SK-N-SH treated with all-trans-retinoic acid at 6 μM for 48 hours (cell line): Measurements from ENCODE around the gene USP24.

Experiments used
- ATAC-seq: fragments of 200-7000 bp; cut with Tn5 transposase; 3 replicates; pipeline ENCODE4 v1.9.1; 2020; ENCODE audit warnings: mild to moderate bottlenecking, moderate library complexity
- ARNTL ChIP-seq: fragments of 450-650 bp; formaldehyde crosslinking; IDR thresholded peaks from 2 replicates; pipeline ENCODE4 v1.5.0; 2020; ENCODE audit warnings: low read depth, mild to moderate bottlenecking, moderate library complexity, borderline replicate concordance
- BACH2 ChIP-seq: fragments of 250-450 bp; sonication (Bioruptor Pico); IDR thresholded peaks from 2 replicates; pipeline ENCODE4 v1.9.0; 2021; ENCODE audit warnings: mild to moderate bottlenecking, borderline replicate concordance
- CSDC2 ChIP-seq: fragments of 250-450 bp; sonication (Bioruptor Pico); IDR thresholded peaks from 2 replicates; pipeline ENCODE4 v1.5.0; 2020; ENCODE audit warnings: mild to moderate bottlenecking, moderate library complexity
- CSRNP3 ChIP-seq: fragments of 250-450 bp; sonication (Bioruptor Pico); IDR thresholded peaks from 2 replicates; pipeline ENCODE4 v1.5.1; 2021; ENCODE audit warnings: mild to moderate bottlenecking, moderate library complexity
- ESRRG ChIP-seq: fragments of 250-450 bp; sonication (Bioruptor Pico); IDR thresholded peaks from 2 replicates; pipeline ENCODE4 v1.6.1; 2021; ENCODE audit warnings: mild to moderate bottlenecking
- GLIS3 ChIP-seq: fragments of 250-450 bp; sonication (Bioruptor Pico); IDR thresholded peaks from 2 replicates; pipeline ENCODE4 v1.5.0; 2020; ENCODE audit warnings: mild to moderate bottlenecking, moderate library complexity
- ISL1 ChIP-seq: fragments of 250-450 bp; sonication (Bioruptor Pico); IDR thresholded peaks from 2 replicates; pipeline ENCODE4 v2.1.2; 2022; ENCODE audit warnings: mild to moderate bottlenecking, moderate library complexity
- OSR1 ChIP-seq: fragments of 250-450 bp; sonication (Bioruptor Pico); IDR thresholded peaks from 2 replicates; pipeline ENCODE4 v1.8.0; 2022; ENCODE audit warnings: moderate library complexity, mild to moderate bottlenecking, inconsistent platforms
- PATZ1 ChIP-seq: fragments of 250-450 bp; sonication (Bioruptor Pico); IDR thresholded peaks from 2 replicates; pipeline ENCODE4 v1.8.0; 2020; ENCODE audit warnings: mild to moderate bottlenecking, moderate library complexity, borderline replicate concordance
- POU6F1 ChIP-seq: fragments of 250-450 bp; sonication (Bioruptor Pico); IDR thresholded peaks from 2 replicates; pipeline ENCODE4 v1.8.0; 2021; ENCODE audit warnings: low read depth, mild to moderate bottlenecking, moderate library complexity, borderline replicate concordance
- PPARA ChIP-seq: fragments of 250-450 bp; sonication (Bioruptor Pico); IDR thresholded peaks from 2 replicates; pipeline ENCODE4 v1.5.0; 2020; ENCODE audit warnings: mild to moderate bottlenecking, borderline replicate concordance
- RARB ChIP-seq: fragments of 250-450 bp; sonication (Bioruptor Pico); IDR thresholded peaks from 2 replicates; pipeline ENCODE4 v1.8.0; 2021; ENCODE audit warnings: mild to moderate bottlenecking, moderate library complexity
- SNAI2 ChIP-seq: fragments of 250-450 bp; sonication (Bioruptor Pico); IDR thresholded peaks from 2 replicates; pipeline ENCODE4 v1.5.0; 2020; ENCODE audit warnings: mild to moderate bottlenecking, moderate library complexity
- TCF4 ChIP-seq: fragments of 250-450 bp; sonication (Bioruptor Pico); IDR thresholded peaks from 2 replicates; pipeline ENCODE4 v1.8.0; 2021; ENCODE audit warnings: mild to moderate bottlenecking, moderate library complexity, borderline replicate concordance
- TOX ChIP-seq: fragments of 250-450 bp; sonication (Bioruptor Pico); IDR thresholded peaks from 2 replicates; pipeline ENCODE4 v1.8.0; 2021; ENCODE audit warnings: mild to moderate bottlenecking, moderate library complexity, borderline replicate concordance
- TSHZ2 ChIP-seq: fragments of 250-450 bp; sonication (Bioruptor Pico); IDR thresholded peaks from 2 replicates; pipeline ENCODE4 v1.5.0; 2020; ENCODE audit warnings: mild to moderate bottlenecking, moderate library complexity
- ZC3H10 ChIP-seq: fragments of 250-450 bp; sonication (Bioruptor Pico); IDR thresholded peaks from 2 replicates; pipeline ENCODE4 v1.5.1; 2021; ENCODE audit warnings: mild to moderate bottlenecking, moderate library complexity
- ZFP3 ChIP-seq: fragments of 250-450 bp; sonication (Bioruptor Pico); IDR thresholded peaks from 2 replicates; pipeline ENCODE4 v1.5.0; 2020; ENCODE audit warnings: mild to moderate bottlenecking, moderate library complexity
- ZFP30 ChIP-seq: fragments of 450-650 bp; formaldehyde crosslinking; IDR thresholded peaks from 2 replicates; pipeline ENCODE4 v1.5.0; 2022; ENCODE audit warnings: mild to moderate bottlenecking, moderate library complexity
- ZNF565 ChIP-seq: fragments of 450-650 bp; formaldehyde crosslinking; conservative IDR thresholded peaks from 2 replicates; pipeline ENCODE4 v1.5.0; 2020; ENCODE audit warnings: low read depth, mild to moderate bottlenecking, moderate library complexity
- ZNF70 ChIP-seq: fragments of 450-650 bp; formaldehyde crosslinking; IDR thresholded peaks from 2 replicates; pipeline ENCODE4 v1.5.0; 2020; ENCODE audit warnings: mild to moderate bottlenecking, moderate library complexity
- ZNF8 ChIP-seq: fragments of 450-650 bp; formaldehyde crosslinking; IDR thresholded peaks from 2 replicates; pipeline ENCODE4 v1.5.0; 2020; ENCODE audit warnings: mild to moderate bottlenecking, moderate library complexity

The USP24 gene

GRCh38 chr1:55057270-55057955, 157.8 kb downstream of the USP24 start:
- no peak for ATAC-seq
- TF ChIP-seq PPARA (CRISPR knock-in tag) = no peak
- no peak for TF ChIP-seq RARB (CRISPR knock-in tag)
- TF ChIP-seq ZNF8 (CRISPR knock-in tag) = no peak
- TF ChIP-seq ZNF70 (CRISPR knock-in tag) = no peak
- 0 out of 2 replicates have a peak, but pooled peaks have one; percentile 49 for TF ChIP-seq ZFP3
- TF ChIP-seq ESRRG (CRISPR knock-in tag) = no peak
- TF ChIP-seq, all 23 proteins: peak for 1

- ATAC-seq = no peak
- TF ChIP-seq TOX (CRISPR knock-in tag) (no peak), GLIS3 (no peak), ZFP30 (CRISPR knock-in tag) (no peak), ARNTL (CRISPR knock-in tag) (no peak), ESRRG (CRISPR knock-in tag) (no peak), ZNF8 (CRISPR knock-in tag) (no peak), ZNF70 (CRISPR knock-in tag) (no peak), CSDC2 (no peak), ZNF565 (CRISPR knock-in tag) (no peak), ZFP3 (no peak), TCF4 (no peak), POU6F1 (CRISPR knock-in tag) (no peak), SNAI2 (CRISPR knock-in tag) (no peak), ZC3H10 (CRISPR knock-in tag) (no peak), CSRNP3 (no peak)
These were observed 158.6 kb downstream of the USP24 start for GRCh38 chr1:55056632-55056992.

- TF ChIP-seq ARNTL (CRISPR knock-in tag) (no peak), ZNF565 (CRISPR knock-in tag) (no peak), BACH2 (CRISPR knock-in tag) (no peak), CSRNP3 (no peak), RARB (CRISPR knock-in tag) (no peak), ISL1 (CRISPR knock-in tag) (no peak), ZC3H10 (CRISPR knock-in tag) (no peak), OSR1 (CRISPR knock-in tag) (no peak), PPARA (CRISPR knock-in tag) (no peak), PATZ1 (no peak), GLIS3 (no peak), TSHZ2 (CRISPR knock-in tag) (no peak)
- TF ChIP-seq, all 23 proteins: peak for 0
- no peak for ATAC-seq
These were observed 159.1 kb downstream of the USP24 start for GRCh38 chr1:55055951-55056631.
